Muscle layer of colon (tissue), 2 donors: Measurements from ENCODE around the gene JHY.

Source experiments
- H3K27ac ChIP-seq: one replicate; pipeline ENCODE4 v1.7.0; 2013; ENCODE audit warnings: low read depth, mild to moderate bottlenecking, low read length, moderate library complexity
- H3K27me3 ChIP-seq, 2 donors: one replicate each; pipeline ENCODE4 v1.7.0; 2013; ENCODE audit warnings: low read length in 2 of 2, mild to moderate bottlenecking in 2 of 2; ENCODE audit not compliant: insufficient read depth in 2 of 2, control insufficient read depth in 1 of 2
- H3K36me3 ChIP-seq: one replicate; pipeline ENCODE4 v1.7.0; 2013; ENCODE audit warnings: mild to moderate bottlenecking, low read length; ENCODE audit not compliant: insufficient read depth
- H3K4me1 ChIP-seq: one replicate; pipeline ENCODE4 v1.7.0; 2013; ENCODE audit warnings: mild to moderate bottlenecking, low read length; ENCODE audit not compliant: insufficient read depth
- H3K4me3 ChIP-seq, 2 donors: one replicate each; pipeline ENCODE4 v1.7.0; 2013; ENCODE audit warnings: low read length in 2 of 2, low read depth in 1 of 2, mild to moderate bottlenecking in 1 of 2, moderate library complexity in 1 of 2
- H3K9ac ChIP-seq: one replicate; pipeline ENCODE4 v1.7.0; 2013; ENCODE audit warnings: low read length
- H3K9me3 ChIP-seq: one replicate; pipeline ENCODE4 v1.7.0; 2013; ENCODE audit warnings: mild to moderate bottlenecking, low read length
- donor health status: abdominal sarcoma.
- donor health status: Adenocarcinoma of cecum.

JHY gene

GRCh38 chr11:122995526-122995925, 113.0 kb downstream of the JHY start:
- Histone ChIP-seq H3K9ac (no peak overlapping the region), H3K36me3 (no peaks in the 10 kb centered on the region), H3K4me3 (no peak overlapping the region), H3K27me3 (no peaks in the 10 kb centered on the region), H3K4me1 (no peaks in the 10 kb centered on the region), H3K9me3 (no peaks in the 10 kb centered on the region), H3K27ac (no peak overlapping the region)

- no peaks in the 10 kb centered on the region for H3K9me3 ChIP-seq
- H3K4me3 ChIP-seq, result no peak overlapping the region
- no peak overlapping the region for H3K9ac ChIP-seq
- no peaks in the 10 kb centered on the region for H3K36me3 ChIP-seq
- no peaks in the 10 kb centered on the region for H3K27me3 ChIP-seq
- no peak overlapping the region for H3K27ac ChIP-seq
- no peaks in the 10 kb centered on the region for H3K4me1 ChIP-seq
Observed at GRCh38 chr11:122998727-122999366, 116.3 kb downstream of the JHY start.

GRCh38 chr11:123000721-123001120, 118.2 kb downstream of the JHY start:
- Histone ChIP-seq H3K4me3 (no peak overlapping the region), H3K9me3 (no peaks in the 10 kb centered on the region), H3K36me3 (no peaks in the 10 kb centered on the region), H3K27ac (no peak overlapping the region), H3K4me1 (no peaks in the 10 kb centered on the region), H3K9ac (no peak overlapping the region), H3K27me3 (no peaks in the 10 kb centered on the region)

- Histone ChIP-seq H3K4me3 (no peak overlapping the region), H3K4me1 (no peaks in the 10 kb centered on the region), H3K36me3 (no peaks in the 10 kb centered on the region), H3K9me3 (no peaks in the 10 kb centered on the region), H3K9ac (no peak overlapping the region), H3K27ac (no peak overlapping the region), H3K27me3 (no peaks in the 10 kb centered on the region)
Observed at GRCh38 chr11:123006860-123007542, 124.4 kb downstream of the JHY start.
